NCI-H187 treated with DMSO at 0.1 percent for 48 hours (cell line): ENCODE measurements around the gene HEATR9.

Experiments
- DNase-seq: peaks from one replicate; lab custom pipeline; 2025; lab: John Stamatoyannopoulos, UW

Gene HEATR9

DNA sequence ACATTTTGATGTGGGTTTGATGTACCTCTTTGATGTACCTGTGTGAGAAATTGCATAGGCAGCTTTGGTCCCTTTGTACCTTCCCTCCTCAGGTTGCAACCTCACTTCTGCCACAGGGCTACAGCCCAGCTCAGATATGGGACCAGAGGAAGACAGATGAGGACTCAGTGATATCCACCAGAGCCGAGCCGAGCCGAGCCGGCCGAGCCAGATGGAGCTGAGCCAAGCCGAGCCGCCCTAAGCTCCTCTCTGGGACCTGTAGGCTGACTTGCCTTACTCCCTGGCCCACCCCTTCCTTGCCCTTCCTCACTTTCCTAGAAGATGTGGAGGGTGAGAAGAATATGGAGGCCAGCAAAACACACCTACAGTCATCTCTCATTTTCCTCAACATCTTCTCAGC lies 3.8 kb downstream of the HEATR9 start:
- no peak for DNase-seq

DNA sequence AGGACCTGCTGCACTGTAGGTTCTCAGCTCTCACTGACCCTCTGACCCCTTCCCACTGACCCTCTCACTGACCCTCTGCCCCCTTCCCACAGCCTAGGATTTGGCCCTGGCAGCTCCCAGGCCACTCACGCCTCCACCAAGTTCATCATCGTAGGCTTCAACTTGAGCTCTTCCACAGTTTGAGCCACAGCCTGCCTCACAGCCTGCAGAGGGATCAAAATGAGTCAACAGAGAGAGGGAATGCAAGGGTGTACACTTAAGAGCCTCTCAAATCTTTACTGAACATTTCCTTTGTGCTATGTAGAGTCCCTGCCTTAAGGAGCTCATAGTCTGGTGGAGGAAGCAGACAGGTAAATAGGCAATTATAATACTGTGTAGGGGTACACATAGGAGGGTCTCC lies 12.1 kb downstream of the HEATR9 start:
- DNase-seq, result no peak

GRCh38 chr17:35855965-35856364 lies 12.7 kb downstream of the HEATR9 start:
- DNase-seq, result no peak

DNA sequence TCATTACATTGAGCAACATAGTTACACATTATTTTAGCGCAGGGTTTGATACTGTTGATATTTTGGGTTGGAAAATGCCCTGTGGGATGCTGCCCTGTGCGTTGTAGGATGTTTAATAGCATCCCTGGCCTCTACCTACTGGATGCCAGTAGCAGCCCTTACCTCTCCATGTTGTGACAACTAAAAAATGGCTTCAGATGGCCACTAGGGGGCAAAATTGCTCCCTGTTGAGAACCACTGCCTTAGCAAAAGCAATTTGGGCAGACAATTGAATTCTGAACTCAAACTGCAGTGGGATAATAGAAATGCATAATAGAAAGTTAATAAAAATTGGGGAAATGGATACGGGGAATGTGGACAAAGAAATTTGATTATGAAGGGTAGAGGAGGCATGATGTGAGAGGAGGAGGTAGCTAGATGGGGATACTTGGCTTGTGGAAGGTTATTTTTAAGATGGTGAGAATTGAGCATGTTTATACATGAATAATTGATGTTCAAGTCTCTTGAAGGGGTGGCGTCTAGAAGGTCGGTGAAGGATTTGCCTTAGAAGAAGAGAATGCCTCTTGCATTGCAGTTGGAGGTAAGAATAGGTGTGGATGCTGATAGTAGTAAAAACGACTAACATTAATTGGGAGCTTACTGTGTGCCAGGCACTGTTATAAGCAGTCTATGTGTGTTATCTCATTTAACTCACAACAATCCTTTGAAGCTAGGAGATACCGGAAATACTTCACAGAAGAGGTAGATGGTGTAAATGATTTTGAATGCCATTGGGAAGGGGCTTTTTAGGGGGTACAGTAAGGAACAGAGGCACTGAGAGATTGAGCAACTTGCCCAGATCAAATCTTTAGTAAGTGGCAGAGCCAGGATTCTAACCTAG lies 19.0 kb downstream of the HEATR9 start:
- DNase-seq, result no peak

DNA sequence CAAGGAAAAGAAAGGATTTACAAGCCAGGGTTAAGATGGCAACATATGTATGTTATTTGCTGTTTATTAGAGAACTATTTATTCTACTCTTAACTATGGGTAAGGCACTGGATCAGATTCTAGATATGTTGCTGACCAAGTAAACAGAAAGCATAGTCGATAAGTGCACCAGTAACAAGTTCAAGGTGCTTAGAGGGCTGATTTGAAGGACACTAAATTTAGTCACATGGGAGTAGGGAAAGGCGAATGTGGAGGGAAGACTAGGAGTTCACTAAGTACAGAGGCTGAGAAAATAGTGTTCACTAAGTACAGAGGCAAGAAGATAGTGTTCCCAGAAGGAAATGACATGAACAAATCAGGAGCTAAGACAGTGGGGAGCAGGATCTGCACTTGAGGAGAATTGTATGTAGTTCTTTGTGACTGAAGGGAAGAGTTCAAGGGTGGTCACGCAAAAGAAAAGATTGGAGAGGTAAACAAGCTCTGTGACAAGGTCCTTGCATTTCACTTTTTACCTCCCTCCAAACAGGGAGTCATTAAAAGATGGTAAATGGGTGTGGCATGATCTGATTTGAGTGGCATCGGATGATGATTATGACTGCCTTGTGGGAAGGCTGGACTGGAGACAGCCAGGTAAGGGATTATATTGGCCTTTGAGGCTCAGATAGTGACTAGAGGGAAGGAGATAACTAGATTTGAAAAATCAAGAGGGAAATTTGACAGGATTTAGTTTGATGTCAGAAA lies 20.9 kb downstream of the HEATR9 start:
- no peak for DNase-seq

- no peak for DNase-seq
Measured at GRCh38 chr17:35847006-35847405, 21.7 kb downstream of the HEATR9 start.

DNA sequence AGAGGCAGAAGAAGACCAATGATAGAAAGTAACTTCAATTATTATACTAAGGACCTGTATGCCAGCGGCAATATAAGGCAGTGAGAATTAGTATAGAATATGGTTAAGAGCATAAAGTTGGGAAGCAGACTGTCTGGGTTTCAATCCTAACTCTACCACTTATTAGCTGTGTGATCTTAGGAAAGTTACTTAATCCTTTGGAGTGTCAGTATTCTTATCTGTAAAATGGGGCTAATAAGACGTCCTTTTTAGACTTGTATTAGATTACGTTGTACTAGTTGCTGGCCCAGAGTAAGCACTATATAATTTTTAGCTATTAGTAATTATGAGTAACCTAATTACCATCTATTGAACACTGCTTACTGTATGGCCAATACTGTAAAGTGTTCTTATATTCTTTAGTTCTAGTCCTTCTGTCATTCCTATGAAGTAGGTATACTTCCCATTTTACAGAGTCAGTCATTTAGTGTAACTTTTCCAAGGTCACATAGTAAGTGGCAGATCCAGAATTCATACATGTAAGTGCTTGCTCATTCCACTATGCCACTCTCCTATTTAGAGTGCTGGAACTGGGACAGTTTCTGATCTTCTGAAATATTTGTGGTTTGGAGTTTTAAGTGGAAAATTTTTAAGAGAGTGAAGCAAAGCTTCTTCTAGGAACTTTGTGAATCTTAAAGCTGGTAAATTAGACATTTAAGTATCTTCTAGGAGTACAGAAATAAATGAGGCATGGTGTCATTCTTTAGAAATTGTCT lies 22.5 kb downstream of the HEATR9 start:
- DNase-seq, result no peak

DNA sequence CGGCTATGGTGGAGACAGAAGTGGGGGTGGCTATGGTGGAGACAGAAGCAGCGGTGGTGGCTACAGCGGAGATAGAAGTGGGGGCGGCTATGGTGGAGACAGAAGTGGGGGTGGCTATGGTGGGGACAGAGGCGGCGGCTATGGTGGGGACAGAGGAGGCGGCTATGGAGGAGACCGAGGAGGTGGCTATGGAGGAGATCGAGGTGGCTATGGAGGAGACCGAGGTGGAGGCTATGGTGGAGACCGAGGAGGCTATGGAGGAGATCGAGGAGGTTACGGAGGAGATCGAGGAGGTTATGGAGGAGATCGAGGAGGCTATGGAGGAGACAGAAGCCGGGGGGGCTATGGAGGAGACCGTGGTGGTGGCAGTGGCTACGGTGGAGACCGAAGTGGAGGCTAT lies 24.1 kb downstream of the HEATR9 start:
- no peak for DNase-seq

GRCh38 chr17:35843698-35844097 lies 25.0 kb downstream of the HEATR9 start:
- no peak for DNase-seq

- no peak for DNase-seq
Measured at GRCh38 chr17:35842239-35842638, 26.5 kb downstream of the HEATR9 start.

GRCh38 chr17:35841505-35841904 lies 27.2 kb downstream of the HEATR9 start:
- DNase-seq, result no peak

DNA sequence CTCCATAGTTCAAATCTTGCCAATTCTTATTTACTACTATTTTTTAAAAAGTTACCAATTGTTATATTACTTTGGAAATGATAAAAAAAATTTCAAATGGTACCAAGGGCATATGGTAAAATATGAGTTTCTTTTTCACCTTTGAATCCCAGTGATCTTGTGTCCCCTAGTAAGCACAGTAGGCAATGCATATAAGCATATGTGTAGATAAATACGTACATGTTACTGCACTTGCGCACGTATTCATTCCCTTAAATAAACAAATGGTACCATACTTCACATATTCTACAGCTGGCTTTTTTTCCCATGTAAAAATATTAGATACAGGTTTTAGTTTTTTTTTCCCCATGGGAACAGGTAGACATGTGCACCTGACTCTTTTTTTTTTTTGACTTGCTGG lies 27.6 kb downstream of the HEATR9 start:
- no peak for DNase-seq

DNA sequence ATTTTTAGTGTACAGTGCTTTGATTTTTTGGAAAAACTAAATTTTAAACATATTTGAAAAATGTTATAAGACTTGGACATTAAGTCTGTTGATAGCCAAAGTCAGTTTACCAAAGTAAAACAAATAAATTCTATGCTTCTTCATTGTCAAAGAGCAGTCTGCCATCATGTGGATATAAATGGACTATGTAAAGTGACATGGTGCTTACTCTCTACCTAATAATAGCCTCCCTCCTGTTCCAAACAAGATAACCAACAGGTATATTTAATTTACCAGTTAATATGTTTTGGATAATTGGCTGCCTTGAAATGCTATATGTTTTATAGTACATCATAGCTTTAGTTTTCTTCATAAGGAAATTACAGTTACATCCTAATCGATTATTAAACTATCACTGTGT lies 43.5 kb downstream of the HEATR9 start:
- DNase-seq, result no peak

DNA sequence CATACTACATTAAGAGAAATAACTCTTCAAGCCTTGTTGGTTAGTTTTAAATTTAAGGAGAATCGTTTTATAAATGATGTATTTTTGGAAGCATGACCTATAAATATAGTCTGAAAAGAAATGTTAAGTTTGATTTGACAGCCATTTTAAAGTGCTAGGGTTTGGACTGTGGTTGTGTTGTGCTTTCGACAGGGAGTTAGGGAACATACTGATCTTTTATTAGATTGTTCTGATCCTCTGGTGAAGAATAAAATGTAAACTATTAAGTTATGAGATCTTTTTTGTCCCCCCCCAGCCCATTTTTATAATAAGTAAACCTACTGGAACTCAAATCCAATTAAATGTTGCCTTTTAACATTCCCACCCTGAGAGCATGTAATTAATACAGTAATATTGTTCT lies 47.4 kb downstream of the HEATR9 start:
- DNase-seq, result no peak

DNA sequence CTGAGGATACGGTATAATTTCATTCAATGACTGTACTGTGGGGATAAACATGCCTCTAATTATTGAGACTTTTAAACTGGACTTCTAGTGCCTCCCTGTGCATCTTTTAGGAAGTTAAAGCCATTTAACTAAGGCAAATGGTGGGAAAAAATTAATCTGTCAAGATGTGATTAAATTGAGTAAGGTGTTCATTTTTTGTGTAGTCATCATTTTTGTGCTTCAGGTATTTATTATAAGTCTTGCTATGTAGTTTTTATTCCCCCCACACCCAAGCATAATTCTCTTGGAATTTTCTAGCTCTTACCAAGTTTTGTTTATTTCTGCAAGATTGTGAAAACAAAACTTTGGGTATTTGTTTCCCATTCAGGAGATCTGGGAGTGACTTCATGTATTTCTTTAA lies 49.2 kb downstream of the HEATR9 start:
- no peak for DNase-seq

GRCh38 chr17:35817196-35817595 lies 51.5 kb downstream of the HEATR9 start:
- DNase-seq, result no peak

DNA sequence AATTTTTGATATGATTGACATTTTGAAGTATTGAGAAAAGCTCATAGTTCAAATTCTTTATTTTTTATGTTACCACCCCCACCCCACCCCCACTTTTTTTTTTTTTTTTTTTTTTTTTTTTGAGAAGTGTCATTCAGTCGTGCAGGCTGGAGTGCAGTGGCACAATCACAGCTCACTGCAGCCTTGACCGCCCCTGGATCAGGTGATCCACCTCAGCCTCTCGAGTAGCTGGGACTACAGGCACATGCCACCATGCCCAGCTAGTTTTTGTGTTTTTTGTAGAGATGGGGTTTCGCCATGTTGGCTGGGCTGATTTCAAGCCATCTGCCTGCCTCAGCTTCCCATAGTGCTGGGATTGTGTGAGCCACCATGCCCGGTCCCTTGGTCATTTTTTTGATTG lies 52.0 kb downstream of the HEATR9 start:
- no peak for DNase-seq

GRCh38 chr17:35812456-35812855 lies 56.2 kb downstream of the HEATR9 start:
- DNase-seq, result no peak

DNA sequence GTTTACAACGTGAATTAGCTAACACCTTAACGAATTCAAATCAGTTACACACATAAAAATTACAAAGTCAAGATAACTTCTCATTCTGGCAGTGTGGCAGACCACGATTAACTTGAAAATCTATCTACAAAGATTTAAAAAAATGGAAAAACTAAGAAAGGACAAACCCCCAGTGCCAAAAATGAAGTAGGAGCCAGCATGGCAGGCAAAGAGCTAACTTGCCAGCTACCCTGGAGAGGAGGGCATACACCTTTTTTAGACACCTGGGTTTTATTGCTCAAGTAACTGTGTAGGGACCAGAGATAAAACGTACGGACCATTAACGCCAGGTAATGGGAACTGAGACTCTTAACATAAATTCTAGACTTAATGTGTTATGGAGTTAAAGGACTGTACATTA lies 56.9 kb downstream of the HEATR9 start:
- DNase-seq, result no peak

DNA sequence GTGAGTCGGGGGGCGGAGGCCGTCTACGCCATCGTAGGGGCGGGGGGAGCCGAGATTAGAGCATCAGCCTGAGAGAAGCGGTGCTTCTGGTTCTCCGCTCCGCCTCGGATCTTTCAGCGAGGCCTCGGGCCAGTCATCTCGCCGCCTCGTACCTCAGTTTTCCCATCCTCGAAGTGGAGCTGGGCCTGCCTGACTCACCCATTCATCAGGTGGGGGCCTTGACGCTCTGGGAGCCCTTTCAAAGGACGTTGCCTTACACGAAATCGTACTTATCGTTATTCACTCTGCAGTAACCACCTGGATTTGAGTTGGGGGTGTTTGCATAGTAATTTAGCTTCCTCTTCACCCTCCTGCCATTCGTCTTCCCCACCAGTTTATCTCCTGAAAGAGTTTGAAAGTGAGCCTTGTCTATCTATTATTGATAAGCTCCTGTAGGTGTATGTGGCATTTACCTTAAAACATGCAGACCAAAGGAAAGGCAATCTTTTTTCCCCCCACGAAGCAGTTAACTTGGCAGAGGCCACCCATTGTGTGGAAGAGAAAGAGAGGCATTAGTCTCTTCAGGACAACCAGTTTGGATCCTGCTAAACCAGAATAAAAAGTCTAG lies 58.7 kb downstream of the HEATR9 start:
- DNase-seq, result no peak

DNA sequence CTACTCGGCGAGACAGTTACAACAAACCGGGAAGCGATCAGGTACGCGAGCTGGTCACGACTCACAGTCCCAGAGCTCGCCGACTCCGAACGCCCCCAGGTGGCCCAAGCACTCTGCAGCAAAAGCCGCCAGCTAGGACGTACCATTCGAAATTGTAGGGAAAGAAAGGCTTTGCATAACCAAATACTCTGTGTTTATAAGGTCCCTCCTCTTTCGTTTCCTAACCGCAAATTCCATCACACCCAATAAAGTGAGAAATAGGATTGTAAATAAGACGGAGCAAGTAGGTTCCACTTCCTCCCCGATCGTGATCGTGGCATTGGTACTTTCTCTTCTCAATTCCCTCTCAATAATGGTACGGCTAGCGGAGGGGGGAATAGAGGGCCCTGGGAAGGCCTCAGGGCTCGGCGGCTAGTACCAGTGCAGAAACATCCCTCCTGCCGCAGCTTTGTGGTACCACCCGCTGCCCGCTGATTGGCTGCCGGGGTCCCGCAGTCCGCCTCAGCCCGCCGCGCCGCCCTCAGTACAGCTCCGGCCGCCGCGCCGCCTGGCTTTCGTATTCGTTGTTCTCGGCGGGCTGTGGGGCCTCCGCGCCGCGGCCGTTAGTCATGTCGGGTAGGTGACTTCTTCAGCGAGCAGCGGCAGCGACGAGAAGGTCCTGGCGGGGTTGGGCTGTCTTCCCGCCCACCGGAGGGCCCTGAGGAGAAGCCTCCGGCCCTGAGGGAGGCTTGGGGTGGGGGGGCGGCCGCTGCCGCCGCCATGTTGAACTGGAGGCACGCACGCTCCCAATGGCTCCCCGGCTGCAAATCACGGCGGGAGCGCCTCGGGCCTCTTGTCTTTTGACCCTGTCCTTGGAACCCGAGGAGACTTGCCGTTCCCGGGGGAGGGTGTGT lies 59.5 kb downstream of the HEATR9 start, which contains the start of gene TAF15:
TAF15 (plus strand) TSS at position 523 of the 893 bp plus-strand sequence; CDS start at position 609, 86 bp downstream.
- peak; percentile 94 for DNase-seq
